IPS-20b (cell line): ENCODE results near the gene ANKRD44.
"Not testable (repeated sequence)": the region's sequence is repeated elsewhere in the genome, so short reads cannot be mapped to it uniquely, and the experiment has no call there.

Experiments
- H3K27ac ChIP-seq: one replicate; pipeline ENCODE4 v1.5.1; 2013; ENCODE audit warnings: low read length
- H3K27me3 ChIP-seq: 2 replicates; pipeline ENCODE4 v1.6.1; 2013; ENCODE audit warnings: mild to moderate bottlenecking, low read length, inconsistent platforms; ENCODE audit not compliant: insufficient read depth
- H3K36me3 ChIP-seq: 2 replicates; pipeline ENCODE4 v1.6.1; 2013; ENCODE audit warnings: low read depth, mild to moderate bottlenecking, inconsistent platforms, low read length, moderate library complexity; ENCODE audit not compliant: insufficient read depth
- H3K4me1 ChIP-seq: 2 replicates; pipeline ENCODE4 v1.6.1; 2013; ENCODE audit warnings: mild to moderate bottlenecking, control low read depth, inconsistent platforms, low read length, moderate library complexity; ENCODE audit not compliant: insufficient read depth
- H3K4me3 ChIP-seq: 2 replicates; pipeline ENCODE4 v1.5.1; 2013; ENCODE audit warnings: mild to moderate bottlenecking, low read length, inconsistent platforms
- H3K9ac ChIP-seq: 2 replicates; pipeline ENCODE4 v1.6.1; 2013; ENCODE audit warnings: low read depth, mild to moderate bottlenecking, inconsistent platforms, low read length, moderate library complexity
- H3K9me3 ChIP-seq: 2 replicates; pipeline ENCODE4 v1.6.1; 2013; ENCODE audit warnings: mild to moderate bottlenecking, low read depth, low read length, inconsistent platforms; ENCODE audit not compliant: insufficient read depth

ANKRD44 gene

GRCh38 chr2:197241596-197241995, 69.0 kb downstream of the ANKRD44 start:
- Histone ChIP-seq H3K4me3 (no peak overlapping the region), H3K27ac (no peak overlapping the region), H3K4me1 (no peaks in the 10 kb centered on the region), H3K36me3 (no peaks in the 10 kb centered on the region), H3K9me3 (no peaks in the 10 kb centered on the region), H3K9ac (no peak overlapping the region), H3K27me3 (no peaks in the 10 kb centered on the region)

GRCh38 chr2:197241153-197241552, 69.4 kb downstream of the ANKRD44 start:
- Histone ChIP-seq H3K27me3 (no peaks in the 10 kb centered on the region), H3K4me1 (no peaks in the 10 kb centered on the region), H3K36me3 (no peaks in the 10 kb centered on the region), H3K9ac (no peak overlapping the region), H3K9me3 (no peaks in the 10 kb centered on the region), H3K4me3 (no peak overlapping the region), H3K27ac (no peak overlapping the region)

GRCh38 chr2:197240421-197241041, 70.0 kb downstream of the ANKRD44 start:
- H3K4me3 ChIP-seq = no peak overlapping the region
- no peaks in the 10 kb centered on the region for H3K4me1 ChIP-seq
- no peak overlapping the region for H3K27ac ChIP-seq
- no peaks in the 10 kb centered on the region for H3K9me3 ChIP-seq
- no peak overlapping the region for H3K9ac ChIP-seq
- no peaks in the 10 kb centered on the region for H3K27me3 ChIP-seq
- no peaks in the 10 kb centered on the region for H3K36me3 ChIP-seq

- not testable (repeated sequence) for H3K9ac ChIP-seq, H3K4me1 ChIP-seq, H3K27me3 ChIP-seq, H3K36me3 ChIP-seq, H3K27ac ChIP-seq, H3K4me3 ChIP-seq, H3K9me3 ChIP-seq
Observed at GRCh38 chr2:197240018-197240417, 70.6 kb downstream of the ANKRD44 start.

GRCh38 chr2:197239434-197239833, 71.1 kb downstream of the ANKRD44 start:
- H3K9ac ChIP-seq = no peak overlapping the region
- no peaks in the 10 kb centered on the region for H3K27me3 ChIP-seq
- no peak overlapping the region for H3K4me3 ChIP-seq
- H3K9me3 ChIP-seq = no peaks in the 10 kb centered on the region
- no peak overlapping the region for H3K27ac ChIP-seq
- no peaks in the 10 kb centered on the region for H3K36me3 ChIP-seq
- no peaks in the 10 kb centered on the region for H3K4me1 ChIP-seq

GRCh38 chr2:197238043-197238365, 72.6 kb downstream of the ANKRD44 start:
- no peaks in the 10 kb centered on the region for H3K27me3 ChIP-seq
- no peak overlapping the region for H3K27ac ChIP-seq
- H3K4me1 ChIP-seq = no peaks in the 10 kb centered on the region
- no peak overlapping the region for H3K9ac ChIP-seq
- no peaks in the 10 kb centered on the region for H3K9me3 ChIP-seq
- H3K36me3 ChIP-seq = no peaks in the 10 kb centered on the region
- no peak overlapping the region for H3K4me3 ChIP-seq

GRCh38 chr2:197237291-197238042, 73.1 kb downstream of the ANKRD44 start:
- no peaks in the 10 kb centered on the region for H3K4me1 ChIP-seq
- H3K9me3 ChIP-seq = no peaks in the 10 kb centered on the region
- no peak overlapping the region for H3K27ac ChIP-seq

GRCh38 chr2:197236816-197237215, 73.8 kb downstream of the ANKRD44 start:
- no peaks in the 10 kb centered on the region for H3K27me3 ChIP-seq
- no peaks in the 10 kb centered on the region for H3K9me3 ChIP-seq
- H3K4me3 ChIP-seq = no peak overlapping the region
- H3K27ac ChIP-seq = no peak overlapping the region
- H3K4me1 ChIP-seq = no peaks in the 10 kb centered on the region
- no peak overlapping the region for H3K9ac ChIP-seq
- no peaks in the 10 kb centered on the region for H3K36me3 ChIP-seq

More at GRCh38 chr2:197237291-197238042, 73.1 kb downstream of the ANKRD44 start:
- H3K9ac ChIP-seq = no peak overlapping the region
- no peak overlapping the region for H3K4me3 ChIP-seq
- no peaks in the 10 kb centered on the region for H3K27me3 ChIP-seq
- H3K36me3 ChIP-seq = no peaks in the 10 kb centered on the region

GRCh38 chr2:197236159-197236558, 74.4 kb downstream of the ANKRD44 start:
- H3K27me3 ChIP-seq = no peaks in the 10 kb centered on the region
- H3K4me1 ChIP-seq = no peaks in the 10 kb centered on the region
- no peak overlapping the region for H3K4me3 ChIP-seq
- no peak overlapping the region for H3K9ac ChIP-seq
- H3K9me3 ChIP-seq = no peaks in the 10 kb centered on the region
- H3K27ac ChIP-seq = no peak overlapping the region
- no peaks in the 10 kb centered on the region for H3K36me3 ChIP-seq

GRCh38 chr2:197235711-197236110, 74.9 kb downstream of the ANKRD44 start:
- Histone ChIP-seq H3K9me3 (no peaks in the 10 kb centered on the region), H3K9ac (no peak overlapping the region), H3K4me3 (no peak overlapping the region), H3K36me3 (no peaks in the 10 kb centered on the region), H3K27ac (no peak overlapping the region), H3K4me1 (no peaks in the 10 kb centered on the region), H3K27me3 (no peaks in the 10 kb centered on the region)

- H3K4me1 ChIP-seq = no peaks in the 10 kb centered on the region
Observed at GRCh38 chr2:197234671-197235191, 75.8 kb downstream of the ANKRD44 start.

GRCh38 chr2:197233473-197233872, 77.1 kb downstream of the ANKRD44 start:
- no peaks in the 10 kb centered on the region for H3K4me1 ChIP-seq
- no peak overlapping the region for H3K9ac ChIP-seq
- H3K27me3 ChIP-seq = no peaks in the 10 kb centered on the region
- H3K9me3 ChIP-seq = no peaks in the 10 kb centered on the region
- no peak overlapping the region for H3K27ac ChIP-seq
- H3K4me3 ChIP-seq = no peak overlapping the region
- H3K36me3 ChIP-seq = no peaks in the 10 kb centered on the region

More at GRCh38 chr2:197234671-197235191, 75.8 kb downstream of the ANKRD44 start:
- Histone ChIP-seq H3K9me3 (no peaks in the 10 kb centered on the region), H3K9ac (no peak overlapping the region), H3K36me3 (no peaks in the 10 kb centered on the region), H3K27me3 (no peaks in the 10 kb centered on the region), H3K4me3 (no peak overlapping the region), H3K27ac (no peak overlapping the region)
